22Rv1 (cell line): ENCODE measurements around the gene S100A6.

ENCODE experiments used
- H3K27ac ChIP-seq: fragments of 450-650 bp; 2 replicates; pipeline ENCODE4 v1.5.1; 2017
- CTCF ChIP-seq: fragments of 450-650 bp; IDR thresholded peaks from 2 replicates; pipeline ENCODE4 v1.5.1; 2017; ENCODE audit warnings: mild to moderate bottlenecking
- ZFX ChIP-seq: fragments of 450-650 bp; IDR thresholded peaks from 2 replicates; pipeline ENCODE4 v1.6.1; 2017; ENCODE audit warnings: antibody characterized with exemption, borderline replicate concordance

The S100A6 gene

GRCh38 chr1:153507926-153508583 is 27.7 kb downstream of the S100A6 start:
- H3K27ac ChIP-seq, result no peak overlapping the region
- TF ChIP-seq ZFX (no peak), CTCF (no peak)

DNA sequence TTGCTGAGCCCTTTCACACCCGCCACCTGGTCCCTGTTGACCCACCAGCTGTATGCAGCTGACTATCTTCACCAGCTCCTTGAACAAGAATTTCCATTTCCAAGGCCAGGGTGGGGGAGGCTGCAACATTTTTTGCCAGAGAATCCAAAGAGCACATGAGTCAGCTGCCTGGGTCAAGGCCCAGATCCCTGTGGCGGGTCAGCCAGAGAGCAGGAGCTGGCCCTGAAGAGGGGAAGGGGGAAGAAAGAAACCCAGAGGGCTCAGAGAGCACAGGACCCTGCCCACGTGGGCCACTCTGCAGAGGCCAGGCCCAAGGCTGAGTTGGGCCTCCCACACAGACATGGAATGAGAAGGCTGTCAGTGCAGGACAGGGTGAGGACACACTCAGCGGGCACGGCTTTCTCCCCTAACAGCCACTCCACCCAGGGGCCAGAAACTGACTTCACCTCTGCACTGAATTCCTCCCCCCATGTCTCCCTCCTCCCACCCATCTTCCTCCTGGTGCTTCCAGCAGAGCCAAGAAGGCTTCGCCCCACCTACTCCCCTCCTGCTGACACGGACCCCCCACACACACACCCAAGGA is 28.9 kb downstream of the S100A6 start:
- TF ChIP-seq ZFX, result no peak
- TF ChIP-seq CTCF, result no peak
- H3K27ac ChIP-seq, result no peak overlapping the region

GRCh38 chr1:153506386-153506785 is 29.4 kb downstream of the S100A6 start:
- TF ChIP-seq ZFX (no peak), CTCF (no peak)
- H3K27ac ChIP-seq, result no peak overlapping the region

DNA sequence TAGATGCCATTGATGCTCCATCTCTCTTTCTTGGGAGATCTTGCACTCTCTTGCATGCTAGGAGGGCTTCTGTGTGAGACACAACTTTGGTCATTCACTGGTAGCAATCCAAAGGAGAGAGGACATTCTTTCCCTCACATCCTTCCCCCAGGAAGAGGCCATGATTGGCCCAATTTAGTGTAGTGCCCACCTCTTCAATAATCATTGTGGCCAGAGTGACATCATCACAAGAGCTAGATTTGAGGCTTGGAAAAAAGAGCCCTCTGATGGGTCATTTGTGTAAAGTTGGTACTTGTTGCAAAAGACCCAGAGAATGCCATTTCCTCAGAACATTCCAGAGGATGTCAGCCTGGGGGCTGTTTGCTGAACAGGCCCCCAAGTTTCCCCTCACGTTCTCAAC is 30.2 kb downstream of the S100A6 start:
- no peak for TF ChIP-seq CTCF
- TF ChIP-seq ZFX, result no peak
- H3K27ac ChIP-seq, result no peak overlapping the region

- no peak for TF ChIP-seq ZFX
- TF ChIP-seq CTCF, result no peak
- no peak overlapping the region for H3K27ac ChIP-seq
These were observed 32.0 kb downstream of the S100A6 start for GRCh38 chr1:153503766-153504165.

GRCh38 chr1:153498746-153499145 is 37.0 kb downstream of the S100A6 start:
- TF ChIP-seq CTCF (no peak), ZFX (no peak)
- no peak overlapping the region for H3K27ac ChIP-seq

DNA sequence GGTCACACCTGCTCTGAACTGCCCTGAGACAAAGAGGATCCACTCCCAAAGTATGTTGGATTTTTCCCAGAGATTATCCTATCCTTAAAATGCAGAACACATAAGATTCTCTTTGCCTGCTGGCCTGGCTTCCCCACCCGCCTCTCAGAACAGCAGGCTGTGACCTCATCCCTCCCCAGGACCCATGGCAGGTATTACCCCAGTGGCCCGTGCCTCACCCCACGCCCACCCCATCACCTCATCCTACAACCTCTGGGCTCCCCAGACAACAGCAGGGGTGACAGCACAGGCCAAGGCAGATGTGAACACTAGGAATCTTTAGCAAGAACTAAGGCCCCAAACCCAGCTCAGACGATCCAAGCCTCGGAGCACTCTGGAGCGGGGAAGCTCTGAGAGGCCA is 40.3 kb downstream of the S100A6 start:
- no peak for TF ChIP-seq ZFX
- no peak for TF ChIP-seq CTCF

More for the DNA sequence above, 40.3 kb downstream of the S100A6 start:
- H3K27ac ChIP-seq, result no peak overlapping the region
